Keratinocyte (primary cell): ENCODE data around the gene SLC30A1. TPM values are rescaled to one million over a fixed set of nuclear protein-coding genes. Genes with fewer than 3 reads are reported as not detected.

Experiments used
- DNase-seq: peaks from one replicate; pipeline ENCODE4 v3.0.0-alpha.2; 2011; ENCODE audit warnings: low read depth, missing footprints, low spot score
- FAIRE-seq: peaks from 2 replicates; lab custom pipeline; 2011; peaks lifted over from hg19 to GRCh38; lab: Jason Lieb, UNC
- H2AFZ ChIP-seq: 2 replicates; pipeline ENCODE4 v1.6.0; 2012; ENCODE audit warnings: low read length, control low read depth, inconsistent platforms; ENCODE audit not compliant: control insufficient read depth
- H3K27ac ChIP-seq: 2 replicates; pipeline ENCODE4 v1.5.1; 2011; ENCODE audit warnings: low read length; ENCODE audit not compliant: control insufficient read depth, insufficient read depth
- H3K27me3 ChIP-seq: 3 replicates; pipeline ENCODE4 v1.6.0; 2011; ENCODE audit warnings: low read length; ENCODE audit not compliant: control insufficient read depth, insufficient read depth; ENCODE audit errors: extremely low read depth
- H3K36me3 ChIP-seq, 2 experiments: 2 replicates in 1 of 2; 3 replicates in 1 of 2; pipeline ENCODE4 v1.5.1; 2011; ENCODE audit warnings: low read length in 2 of 2, mild to moderate bottlenecking in 1 of 2; ENCODE audit not compliant: control insufficient read depth in 2 of 2, insufficient read depth in 2 of 2; ENCODE audit errors: extremely low read depth in 1 of 2
- H3K4me1 ChIP-seq: 3 replicates; pipeline ENCODE4 v1.5.1; 2011; ENCODE audit warnings: low read length; ENCODE audit not compliant: control insufficient read depth, insufficient read depth; ENCODE audit errors: extremely low read depth
- H3K4me2 ChIP-seq: 3 replicates; pipeline ENCODE4 v1.6.0; 2011; ENCODE audit warnings: low read depth, low read length; ENCODE audit not compliant: control insufficient read depth, insufficient read depth; ENCODE audit errors: extremely low read depth
- H3K4me3 ChIP-seq, 3 experiments: fragments of 200-600 bp in 1 of 3; sonication (generic) in 1 of 3; 2 replicates in 2 of 3; 3 replicates in 1 of 3; pipeline ENCODE4 v1.5.1; 2011 to 2016; ENCODE audit warnings: low read length in 3 of 3, mild to moderate bottlenecking in 3 of 3, control low read depth in 2 of 3, inconsistent platforms in 1 of 3, low read depth in 1 of 3, mixed read lengths in 1 of 3, mixed run types in 1 of 3, moderate library complexity in 1 of 3; ENCODE audit not compliant: control insufficient read depth in 2 of 3, insufficient read depth in 2 of 3; ENCODE audit errors: extremely low read depth in 1 of 3
- H3K79me2 ChIP-seq: 2 replicates; pipeline ENCODE4 v1.6.0; 2012; ENCODE audit warnings: low read length; ENCODE audit not compliant: control insufficient read depth, insufficient read depth
- H3K9ac ChIP-seq: 3 replicates; pipeline ENCODE4 v1.6.0; 2011; ENCODE audit warnings: low read length; ENCODE audit not compliant: control insufficient read depth, insufficient read depth; ENCODE audit errors: extremely low read depth
- H3K9me1 ChIP-seq: 3 replicates; pipeline ENCODE4 v1.6.0; 2011; ENCODE audit warnings: low read length; ENCODE audit not compliant: control insufficient read depth, insufficient read depth; ENCODE audit errors: extremely low read depth
- H3K9me3 ChIP-seq: 2 replicates; pipeline ENCODE4 v1.5.1; 2012; ENCODE audit warnings: low read depth, low read length; ENCODE audit not compliant: control insufficient read depth
- H4K20me1 ChIP-seq: 3 replicates; pipeline ENCODE4 v1.6.0; 2011; ENCODE audit warnings: low read length; ENCODE audit not compliant: control insufficient read depth, insufficient read depth; ENCODE audit errors: extremely low read depth
- EZH2 ChIP-seq: IDR thresholded peaks from one replicate; pipeline ENCODE4 v1.6.1; 2012; ENCODE audit warnings: inconsistent platforms, mild to moderate bottlenecking, low read length, moderate library complexity
- dilution Hi-C: fragments of 300-500 bp; cut with MboI; formaldehyde crosslinking; loops from one replicate; pipeline ENCODE4 v1.7.0; 2020; ENCODE audit warnings: low sequenced_read_pairs; ENCODE audit not compliant: extremely low pct_ligation_motif_present
- polyA plus RNA-seq, 5 experiments: library from polyadenylated mRNA; depleted of rRNA in 3 of 5; stranded (reverse) in 3 of 5; stranded (forward) in 1 of 5; unstranded in 1 of 5; fragments of >200 nt; gene quantifications; 1 replicate in 1 of 5; 2 replicates in 3 of 5; 3 replicates in 1 of 5; pipeline versions ENCODE4 v1.2.1 to v1.2.3, GENCODE V29; 2011 to 2012; ENCODE audit warnings: missing spikeins in 2 of 5, low read depth in 1 of 5, low replicate concordance in 1 of 5
- TF ChIP-seq, protein P1 (sequence below), 3 experiments: IDR thresholded peaks in 1 of 3; conservative IDR thresholded peaks in 1 of 3; optimal IDR thresholded peaks in 1 of 3; 2 replicates in 2 of 3; 3 replicates in 1 of 3; pipeline versions ENCODE3 to v1.5.1; 2011; ENCODE audit warnings: low read length in 3 of 3, mild to moderate bottlenecking in 3 of 3, moderate library complexity in 2 of 3, control low read depth in 1 of 3, inconsistent platforms in 1 of 3; ENCODE audit not compliant: insufficient read depth in 2 of 3; ENCODE audit errors: extremely low read depth in 1 of 3

SLC30A1 gene
- polyA plus RNA-seq, 1 donor (not counting 4 experiments of a cell fraction or from before 2014, with no cell fraction given) = 17.2 TPM

DNA sequence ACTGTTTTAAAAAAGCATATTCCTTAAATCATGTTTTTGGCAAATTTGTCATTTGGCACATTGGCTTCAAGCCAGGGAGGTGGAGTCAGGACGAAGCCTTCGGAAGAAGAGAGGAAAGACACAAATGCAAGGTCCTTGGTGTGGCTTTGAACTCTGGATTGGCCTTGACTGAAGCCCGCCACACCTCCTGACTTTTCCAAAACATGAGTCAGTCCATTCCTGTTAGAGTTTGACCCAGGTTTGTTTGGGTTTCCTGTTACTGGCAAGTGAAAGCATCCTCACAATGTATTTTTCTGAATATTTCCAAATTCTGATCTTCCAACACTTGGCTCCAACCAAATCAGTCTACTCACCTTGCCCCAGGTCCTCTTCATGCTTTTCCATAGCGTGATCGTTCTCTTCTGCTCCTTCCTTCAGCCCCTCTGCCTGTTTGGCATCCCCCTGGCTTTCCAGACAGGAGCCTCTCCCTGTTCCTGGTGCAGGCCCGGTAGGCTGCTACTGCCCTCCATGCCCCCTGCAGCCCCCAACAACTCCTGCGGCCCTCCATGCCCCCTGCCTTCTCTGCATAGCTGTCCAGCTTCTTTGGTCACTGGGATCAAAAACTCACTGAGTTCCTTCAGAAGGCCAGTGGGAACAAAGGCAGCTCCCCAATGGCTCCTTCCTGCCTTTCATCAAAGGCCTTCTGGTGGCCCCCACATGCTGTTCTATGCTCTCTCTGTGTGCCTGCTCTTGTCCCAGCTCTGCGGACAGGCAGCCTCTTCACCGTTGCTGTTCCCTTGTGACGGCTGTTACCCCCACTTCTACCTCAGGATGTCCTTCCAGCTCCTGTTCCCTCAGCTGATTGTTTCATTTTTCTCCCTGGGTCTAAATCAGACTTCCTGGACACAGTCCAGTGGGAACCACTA lies 30.4 kb upstream of the SLC30A1 start:
- Histone ChIP-seq H3K4me2 (no peak overlapping the region), H3K9ac (no peak overlapping the region), H2AFZ (no peak overlapping the region), H3K9me3 (no peaks in the 10 kb centered on the region), H3K4me1 (peaks cover 20% of the 10 kb centered on the region), H3K79me2 (no peaks in the 10 kb centered on the region), H3K36me3 (no peaks in the 10 kb centered on the region), H3K27ac (no peak overlapping the region), H3K9me1 (no peaks in the 10 kb centered on the region), H3K4me3 (no peak overlapping the region), H4K20me1 (no peaks in the 10 kb centered on the region), H3K27me3 (peaks cover 4% of the 10 kb centered on the region)
- TF ChIP-seq, protein P1, sequence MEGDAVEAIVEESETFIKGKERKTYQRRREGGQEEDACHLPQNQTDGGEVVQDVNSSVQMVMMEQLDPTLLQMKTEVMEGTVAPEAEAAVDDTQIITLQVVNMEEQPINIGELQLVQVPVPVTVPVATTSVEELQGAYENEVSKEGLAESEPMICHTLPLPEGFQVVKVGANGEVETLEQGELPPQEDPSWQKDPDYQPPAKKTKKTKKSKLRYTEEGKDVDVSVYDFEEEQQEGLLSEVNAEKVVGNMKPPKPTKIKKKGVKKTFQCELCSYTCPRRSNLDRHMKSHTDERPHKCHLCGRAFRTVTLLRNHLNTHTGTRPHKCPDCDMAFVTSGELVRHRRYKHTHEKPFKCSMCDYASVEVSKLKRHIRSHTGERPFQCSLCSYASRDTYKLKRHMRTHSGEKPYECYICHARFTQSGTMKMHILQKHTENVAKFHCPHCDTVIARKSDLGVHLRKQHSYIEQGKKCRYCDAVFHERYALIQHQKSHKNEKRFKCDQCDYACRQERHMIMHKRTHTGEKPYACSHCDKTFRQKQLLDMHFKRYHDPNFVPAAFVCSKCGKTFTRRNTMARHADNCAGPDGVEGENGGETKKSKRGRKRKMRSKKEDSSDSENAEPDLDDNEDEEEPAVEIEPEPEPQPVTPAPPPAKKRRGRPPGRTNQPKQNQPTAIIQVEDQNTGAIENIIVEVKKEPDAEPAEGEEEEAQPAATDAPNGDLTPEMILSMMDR (optimal IDR thresholded peaks at IDR 0.05 in 1 of 3, IDR thresholded peaks at IDR 0.05 in 1 of 3, conservative IDR thresholded peaks at IDR 0.05 in 1 of 3; ENCODE audit: extremely low read depth in 1 of 3, insufficient read depth in 2 of 3, low read length in 3 of 3) = no peak
- TF ChIP-seq EZH2 = no peak
- no peak for FAIRE-seq
- dilution Hi-C loops = no loop called here
- no peak for DNase-seq

DNA sequence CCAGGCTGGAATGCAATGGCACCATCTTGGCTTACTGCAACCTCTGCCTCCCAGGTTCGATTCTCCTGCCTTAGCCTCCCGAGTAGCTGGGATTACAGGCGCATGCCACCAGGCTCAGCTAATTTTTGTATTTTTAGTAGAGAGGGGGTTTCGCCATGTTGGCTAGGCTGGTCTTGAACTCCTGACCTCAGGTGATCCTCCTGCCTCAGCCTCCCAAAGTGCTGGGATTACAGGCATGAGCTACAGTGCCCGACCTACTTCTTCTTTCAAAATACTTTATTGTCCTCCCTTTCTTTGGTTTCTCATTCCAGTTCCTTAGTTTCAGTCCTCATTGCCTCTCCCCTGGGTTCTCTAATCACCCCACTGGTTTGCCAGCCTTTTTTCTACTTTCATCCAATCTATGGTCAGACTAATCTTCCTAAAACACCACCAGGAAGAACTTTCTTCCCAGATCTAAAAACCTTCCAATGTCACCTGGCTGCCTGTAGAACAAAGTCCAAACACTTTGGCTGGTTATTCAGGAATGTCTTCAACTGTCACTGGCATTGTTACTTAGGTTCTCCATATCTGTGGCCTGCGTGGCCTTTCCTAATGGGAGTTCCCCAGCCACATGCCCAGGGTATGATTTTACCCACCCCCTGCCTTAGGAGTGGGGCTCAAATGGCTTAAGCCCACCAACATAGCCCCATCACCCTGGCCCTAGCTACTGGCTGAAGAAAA lies 29.0 kb upstream of the SLC30A1 start:
- no peaks in the 10 kb centered on the region for H3K9me3 ChIP-seq
- no peak overlapping the region for H3K4me2 ChIP-seq
- DNase-seq (no peak), FAIRE-seq (no peak)
- peaks cover 4% of the 10 kb centered on the region for H3K27me3 ChIP-seq
- dilution Hi-C loops = no loop called here
- no peaks in the 10 kb centered on the region for H3K36me3 ChIP-seq
- no peak overlapping the region for H3K9ac ChIP-seq
- H3K9me1 ChIP-seq = no peaks in the 10 kb centered on the region
- H3K27ac ChIP-seq = no peak overlapping the region
- H3K4me3 ChIP-seq = no peak overlapping the region
- TF ChIP-seq, protein P1 (optimal IDR thresholded peaks at IDR 0.05 in 1 of 3, IDR thresholded peaks at IDR 0.05 in 1 of 3, conservative IDR thresholded peaks at IDR 0.05 in 1 of 3; ENCODE audit: extremely low read depth in 1 of 3, insufficient read depth in 2 of 3, low read length in 3 of 3) = no peak
- TF ChIP-seq EZH2 = no peak
- H3K4me1 ChIP-seq = peaks cover 19% of the 10 kb centered on the region
- H3K79me2 ChIP-seq = no peaks in the 10 kb centered on the region
- H4K20me1 ChIP-seq = no peaks in the 10 kb centered on the region
- H2AFZ ChIP-seq = no peak overlapping the region
